Nucleus accumbens (tissue), 56 donors: ENCODE measurements around the gene NOS3.

Experiments
- DNase-seq, 56 donors: peaks; one replicate each; lab custom pipeline; 2025; lab: John Stamatoyannopoulos, UW

Gene NOS3

DNA sequence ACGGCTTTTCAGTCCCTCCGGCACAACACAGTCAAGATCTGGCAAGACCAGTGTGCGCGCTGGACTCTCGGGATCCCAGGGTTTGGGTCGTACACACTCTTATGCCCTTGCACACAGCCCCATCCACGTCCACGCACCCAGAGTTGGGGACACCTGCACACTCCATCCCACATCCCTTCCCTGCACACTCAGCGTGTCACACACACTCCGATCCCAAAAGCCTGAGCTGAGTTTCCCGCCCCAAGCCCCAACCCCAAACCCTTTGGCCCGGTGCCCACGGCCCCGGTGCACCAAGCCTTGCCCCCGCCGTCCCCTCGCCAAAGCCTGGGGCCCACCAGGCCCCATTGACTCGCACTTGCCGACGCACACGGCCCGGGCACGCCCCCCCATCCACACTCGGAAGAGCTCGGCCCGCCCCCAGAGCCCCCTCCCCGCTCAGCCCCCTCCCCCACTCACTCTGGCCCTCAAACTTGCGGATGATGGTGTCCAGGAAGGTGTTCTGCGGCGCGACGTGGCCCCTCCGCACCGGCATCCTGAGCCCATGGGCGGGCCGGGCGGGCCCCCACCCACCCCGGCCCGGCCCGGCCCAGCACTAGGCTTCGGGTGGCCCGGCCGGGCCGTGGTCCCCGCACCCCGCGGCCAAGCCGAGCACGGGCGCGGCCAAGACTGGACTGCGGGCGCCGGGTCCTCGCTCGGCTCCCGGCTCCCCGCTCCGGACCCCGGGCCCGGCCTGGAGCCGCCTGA is 13.3 kb upstream of the NOS3 start:
- DNase-seq: peak in 1 of 56 donors; percentile 29

DNA sequence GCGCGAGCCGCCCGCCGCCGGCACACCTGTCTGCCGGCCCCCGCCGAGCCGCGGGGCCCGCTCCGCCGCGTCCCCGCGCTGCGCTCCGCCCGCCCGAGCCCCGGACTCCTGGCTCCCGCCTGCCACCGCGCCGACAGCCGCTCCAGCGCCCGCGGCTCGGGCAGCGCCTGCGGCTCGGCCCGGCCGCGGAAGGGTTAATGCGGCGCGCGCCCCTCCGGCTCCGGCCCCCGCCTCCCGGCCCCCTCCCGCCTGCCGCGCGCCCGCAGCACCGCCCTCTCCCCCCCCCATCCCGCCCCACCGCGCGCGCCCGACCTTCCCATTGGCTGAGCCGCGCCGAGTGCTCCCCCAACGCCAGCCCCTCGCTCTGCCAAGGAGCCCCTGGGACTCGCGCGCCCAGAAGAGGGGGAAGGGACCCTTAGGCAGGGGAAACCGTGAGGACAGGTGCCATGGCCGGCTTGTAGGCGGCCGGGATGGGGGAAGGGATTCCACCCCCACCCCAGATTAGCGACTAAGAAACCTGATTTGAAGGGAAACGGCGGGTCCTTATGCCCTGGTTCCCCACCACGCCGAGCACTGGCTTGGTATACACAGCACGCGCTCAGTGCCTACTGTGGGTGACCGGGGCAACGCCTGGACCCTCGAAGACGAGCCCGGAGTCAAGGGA is 12.6 kb upstream of the NOS3 start, which contains the start of gene KCNH2:
Gene KCNH2, minus strand, starts transcription at position 196 of the 664 bp plus-strand sequence. CDS start 408 bp downstream, outside the sequence.
- DNase-seq: peak in 47 of 56 donors; percentile 16 to 84 (median 60)

DNA sequence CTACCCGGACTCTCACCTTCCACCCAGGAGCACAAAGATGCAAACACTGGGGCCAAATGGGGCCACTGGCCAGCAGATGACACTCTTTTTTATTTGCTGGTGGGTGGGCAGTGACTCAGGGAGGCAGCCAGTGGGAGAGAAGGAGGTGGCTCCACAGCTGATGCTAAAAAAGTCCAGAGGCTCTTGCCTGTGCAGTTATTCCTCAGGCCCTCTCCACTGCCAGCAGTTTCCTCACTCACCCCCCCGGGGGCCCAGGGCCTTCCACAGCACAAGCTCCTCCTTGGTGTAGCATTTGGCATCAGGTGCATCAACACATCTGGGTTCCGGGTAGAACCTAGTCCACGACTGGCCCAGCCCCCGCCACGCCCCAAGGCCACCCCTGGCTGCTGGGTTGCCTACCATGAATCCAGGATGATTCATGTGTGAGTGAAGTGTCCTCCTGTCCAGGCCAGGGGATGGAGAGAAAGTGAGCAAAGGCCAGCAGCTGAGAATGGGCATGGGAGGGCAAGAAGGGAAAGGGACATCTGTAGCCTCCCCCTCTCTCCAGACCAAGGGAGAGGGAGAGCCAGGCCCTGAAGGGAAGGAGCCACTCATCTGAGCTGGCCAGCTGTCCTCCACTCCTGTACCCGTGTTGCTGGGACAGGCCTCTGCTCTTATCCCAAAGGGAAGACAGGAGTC is 11.0 kb upstream of the NOS3 start:
- DNase-seq: peak in 1 of 56 donors; percentile 33

- peak in 3 of 56 donors; percentile 14 to 35 (median 20) for DNase-seq
These were observed 10.2 kb upstream of the NOS3 start for GRCh38 chr7:150980663-150981062.

- DNase-seq: peak in 1 of 56 donors; percentile 10
These were observed 9.2 kb upstream of the NOS3 start for GRCh38 chr7:150981644-150982043.

- peak in 53 of 56 donors; percentile 19 to 91 (median 80) for DNase-seq
These were observed 8.5 kb upstream of the NOS3 start for GRCh38 chr7:150982351-150982750.

DNA sequence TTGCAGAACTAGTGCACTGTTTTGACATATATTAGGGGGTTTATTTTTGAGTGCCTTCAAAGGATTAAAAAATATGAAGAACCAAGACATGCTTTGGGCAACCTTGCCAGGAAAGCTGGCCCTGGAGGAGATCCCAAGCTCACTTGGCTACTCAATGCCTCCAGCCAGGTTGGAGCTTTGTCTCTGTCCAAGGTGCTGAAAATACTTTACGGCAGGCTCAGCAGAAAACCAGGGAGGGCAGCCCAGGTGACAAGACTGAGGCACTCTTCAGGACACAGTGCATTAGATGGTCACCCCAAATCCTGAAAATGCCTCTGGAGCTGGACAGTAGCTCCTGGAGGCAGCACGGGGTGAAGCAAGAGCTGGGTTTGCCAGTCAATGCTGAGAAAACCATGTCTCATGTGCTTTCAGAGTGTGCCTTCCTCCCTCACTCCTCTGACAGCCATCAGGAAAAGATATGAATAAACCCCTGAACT is 6.9 kb upstream of the NOS3 start:
- DNase-seq: no peak

DNA sequence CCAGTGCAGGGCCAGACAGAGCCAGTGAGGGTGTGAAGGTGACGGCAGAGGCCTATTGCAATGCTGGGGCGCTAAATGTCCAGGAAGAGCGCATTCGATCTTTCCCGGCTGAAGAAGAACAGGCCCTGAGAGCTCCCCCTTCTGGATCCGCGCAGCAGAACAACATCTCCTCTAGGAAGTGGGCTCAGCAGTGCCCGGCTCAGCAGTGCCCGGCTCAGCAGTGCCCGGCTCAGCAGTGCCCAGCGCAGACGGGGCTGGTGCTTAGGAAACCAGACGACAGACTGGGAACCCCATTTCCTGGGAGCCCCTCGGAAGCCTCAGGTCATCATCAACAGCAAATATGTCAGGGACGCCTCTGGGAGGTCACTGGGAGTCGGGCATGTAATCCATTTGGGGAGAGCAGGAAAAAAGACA is 4.7 kb upstream of the NOS3 start:
- peak in 36 of 56 donors; percentile 12 to 80 (median 39) for DNase-seq

DNA sequence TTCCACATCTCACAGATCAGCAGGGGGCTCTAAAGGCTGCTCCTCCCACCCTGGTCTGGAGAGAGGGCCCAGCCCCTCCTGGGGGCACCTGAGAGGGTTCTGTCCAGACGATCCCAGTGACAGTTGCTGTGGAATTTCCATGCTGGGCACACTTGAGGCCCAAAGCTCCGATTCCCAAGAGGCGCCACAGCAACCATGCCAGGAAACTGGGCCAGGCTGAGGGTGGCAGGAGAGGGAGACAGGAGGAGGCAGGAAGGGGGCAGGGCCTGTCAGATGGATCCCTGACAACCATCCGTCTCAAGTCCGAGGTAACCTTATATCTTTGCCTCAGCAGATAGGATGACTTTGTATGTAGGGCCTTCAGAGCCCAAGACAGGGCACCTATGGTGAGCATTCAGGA is 4.3 kb upstream of the NOS3 start:
- DNase-seq: no peak

- DNase-seq: peak in 48 of 56 donors; percentile 18 to 87 (median 64)
These were observed 2.3 kb upstream of the NOS3 start for GRCh38 chr7:150988230-150989226.

- no peak for DNase-seq
These were observed 1.4 kb upstream of the NOS3 start for GRCh38 chr7:150989456-150989855.

- DNase-seq: no peak
These were observed 1.3 kb downstream of the NOS3 start for GRCh38 chr7:150992051-150992640.

DNA sequence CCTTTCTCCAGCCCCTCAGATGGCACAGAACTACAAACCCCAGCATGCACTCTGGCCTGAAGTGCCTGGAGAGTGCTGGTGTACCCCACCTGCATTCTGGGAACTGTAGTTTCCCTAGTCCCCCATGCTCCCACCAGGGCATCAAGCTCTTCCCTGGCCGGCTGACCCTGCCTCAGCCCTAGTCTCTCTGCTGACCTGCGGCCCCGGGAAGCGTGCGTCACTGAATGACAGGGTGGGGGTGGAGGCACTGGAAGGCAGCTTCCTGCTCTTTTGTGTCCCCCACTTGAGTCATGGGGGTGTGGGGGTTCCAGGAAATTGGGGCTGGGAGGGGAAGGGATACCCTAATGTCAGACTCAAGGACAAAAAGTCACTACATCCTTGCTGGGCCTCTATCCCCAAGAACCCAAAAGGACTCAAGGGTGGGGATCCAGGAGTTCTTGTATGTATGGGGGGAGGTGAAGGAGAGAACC is 2.1 kb downstream of the NOS3 start:
- peak in 7 of 56 donors; percentile 7 to 60 (median 24) for DNase-seq

GRCh38 chr7:150993511-150993910 is 2.7 kb downstream of the NOS3 start:
- DNase-seq: no peak

DNA sequence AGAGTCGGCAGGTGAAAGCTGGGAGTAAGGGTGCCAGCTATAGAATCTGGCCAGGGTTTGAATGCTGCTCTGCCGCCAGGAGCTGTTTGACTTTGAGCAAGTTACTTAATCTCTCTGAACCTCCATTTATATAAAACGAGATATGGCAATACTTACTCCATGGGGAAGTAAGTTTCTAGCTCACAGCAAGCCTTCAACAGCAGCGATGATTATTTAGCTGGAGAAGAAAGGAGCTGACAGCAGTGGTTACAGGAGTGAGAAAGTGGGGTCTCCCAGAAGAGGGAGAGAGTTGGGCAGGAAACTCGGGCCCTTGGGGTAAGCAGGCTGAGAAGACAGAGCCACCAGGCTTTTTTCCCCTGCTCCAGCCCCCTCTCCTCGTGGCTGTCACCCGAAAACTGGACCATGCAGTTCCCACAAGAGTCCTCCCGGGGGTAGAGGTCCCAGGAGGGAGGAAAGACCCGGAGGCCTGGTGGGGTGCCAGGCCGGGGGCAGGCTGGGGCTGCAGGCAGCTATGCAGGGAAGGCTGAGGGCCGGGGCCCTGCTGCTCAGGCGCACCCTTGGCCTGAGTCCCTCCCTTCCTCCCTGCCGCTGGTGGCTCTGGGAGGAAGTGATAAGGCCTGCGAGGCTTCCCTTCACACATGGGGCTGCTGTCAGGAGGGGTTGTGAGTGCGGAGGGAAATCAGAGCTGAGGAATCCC is 3.5 kb downstream of the NOS3 start:
- DNase-seq: no peak

DNA sequence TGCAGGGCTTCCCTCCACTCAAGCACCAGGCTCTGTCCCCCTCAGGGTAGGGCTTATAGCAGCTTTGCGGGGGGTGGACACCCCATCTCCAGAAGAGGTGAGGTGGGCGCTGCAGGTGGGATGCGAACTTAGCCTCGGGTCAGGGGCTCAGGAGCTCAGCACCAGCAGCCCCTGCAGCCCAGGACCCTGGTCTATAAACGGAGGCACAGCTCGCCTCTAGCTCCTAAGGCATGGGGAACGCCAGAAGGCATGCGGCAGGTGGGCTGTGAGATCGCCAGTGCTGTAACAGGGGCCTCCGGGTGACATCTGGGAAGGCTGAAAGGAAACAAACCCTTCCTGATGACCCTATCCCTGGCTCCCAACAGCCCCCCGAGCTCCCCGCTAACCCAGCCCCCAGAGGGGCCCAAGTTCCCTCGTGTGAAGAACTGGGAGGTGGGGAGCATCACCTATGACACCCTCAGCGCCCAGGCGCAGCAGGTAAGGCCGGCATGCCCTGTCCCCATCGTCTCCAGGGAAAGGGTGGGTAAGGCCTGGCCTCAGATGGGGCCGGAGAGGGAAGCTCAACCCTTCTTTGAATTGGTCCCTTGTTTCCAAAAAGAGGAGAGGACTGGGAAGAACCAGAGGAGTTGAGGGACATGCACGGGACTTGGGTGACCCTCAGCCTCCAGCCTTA is 4.2 kb downstream of the NOS3 start:
- DNase-seq: no peak

DNA sequence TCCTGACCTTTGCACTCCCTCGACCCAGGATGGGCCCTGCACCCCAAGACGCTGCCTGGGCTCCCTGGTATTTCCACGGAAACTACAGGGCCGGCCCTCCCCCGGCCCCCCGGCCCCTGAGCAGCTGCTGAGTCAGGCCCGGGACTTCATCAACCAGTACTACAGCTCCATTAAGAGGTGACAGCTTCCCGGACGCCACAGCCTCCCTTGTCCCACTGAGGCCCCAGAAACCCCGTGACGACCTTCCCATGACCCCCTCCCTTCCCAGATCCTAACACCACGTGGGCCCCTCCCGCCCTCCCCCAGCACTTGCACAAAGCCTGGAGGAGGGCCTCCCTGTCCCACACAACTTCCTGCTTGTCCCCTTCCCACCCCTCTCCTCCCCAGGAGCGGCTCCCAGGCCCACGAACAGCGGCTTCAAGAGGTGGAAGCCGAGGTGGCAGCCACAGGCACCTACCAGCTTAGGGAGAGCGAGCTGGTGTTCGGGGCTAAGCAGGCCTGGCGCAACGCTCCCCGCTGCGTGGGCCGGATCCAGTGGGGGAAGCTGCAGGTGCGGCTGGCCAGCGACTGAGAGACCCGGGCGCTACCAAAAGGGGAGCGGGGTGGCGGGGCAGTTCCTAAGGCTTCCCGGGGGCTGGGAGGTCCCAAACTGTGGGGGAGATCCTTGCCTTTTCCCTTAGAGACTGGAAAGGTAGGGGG is 5.7 kb downstream of the NOS3 start:
- no peak for DNase-seq
